Measurements from ENCODE around the gene ICE1. TPM values are rescaled to one million over a fixed set of nuclear protein-coding genes. Genes with fewer than 3 reads are reported as not detected.

ICE1 gene
- polyA plus RNA-seq, 1 donor (not counting 4 experiments of a cell fraction or from before 2014, with no cell fraction given): 18.4 TPM

DNA sequence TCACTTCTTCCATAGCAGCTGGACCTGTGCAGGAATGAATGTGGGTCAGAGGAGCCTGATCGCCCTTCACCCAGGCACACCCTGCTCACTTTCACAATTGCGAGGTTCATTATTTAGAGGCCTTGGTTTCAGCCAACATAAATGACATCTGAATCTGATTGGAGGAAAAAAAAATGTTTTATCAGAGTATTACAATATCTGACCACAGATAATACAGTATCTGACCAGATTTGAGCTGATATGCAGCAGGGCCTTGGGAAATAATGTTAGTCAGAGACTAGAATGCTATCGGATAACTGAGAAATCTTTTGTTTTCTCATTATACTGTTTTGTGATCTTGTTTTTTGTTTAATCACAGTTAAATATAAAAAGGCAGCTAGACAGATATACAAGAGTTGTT, 7.7 kb downstream of the ICE1 start:
- H3K4me2 ChIP-seq (ENCODE audit: control insufficient read depth, extremely low read depth, insufficient read depth, low read depth, low read length): no peak overlapping the region
- no peaks in the 10 kb centered on the region for H3K9me3 ChIP-seq (ENCODE audit: control insufficient read depth, low read depth, low read length)
- H3K9me1 ChIP-seq (ENCODE audit: control insufficient read depth, extremely low read depth, insufficient read depth, low read length): no peaks in the 10 kb centered on the region
- H3K9ac ChIP-seq (ENCODE audit: control insufficient read depth, extremely low read depth, insufficient read depth, low read length): no peak overlapping the region
- no peak overlapping the region for H2AFZ ChIP-seq (ENCODE audit: control insufficient read depth, low read length)
- FAIRE-seq: no peak
- H3K79me2 ChIP-seq (ENCODE audit: control insufficient read depth, insufficient read depth, low read length): peaks cover 98% of the 10 kb centered on the region
- H3K27me3 ChIP-seq (ENCODE audit: control insufficient read depth, extremely low read depth, insufficient read depth, low read length): no peaks in the 10 kb centered on the region
- no peak overlapping the region for H3K4me3 ChIP-seq (ENCODE audit: control insufficient read depth in 2 of 3, extremely low read depth in 1 of 3, insufficient read depth in 2 of 3, low read depth in 1 of 3, low read length in 3 of 3)
- H3K36me3 ChIP-seq (ENCODE audit: control insufficient read depth in 2 of 2, extremely low read depth in 1 of 2, insufficient read depth in 2 of 2, low read length in 2 of 2): no peaks in the 10 kb centered on the region
- no peak for DNase-seq (ENCODE audit: low read depth, low spot score)
- no peak overlapping the region for H3K27ac ChIP-seq (ENCODE audit: control insufficient read depth, insufficient read depth, low read length)
- TF ChIP-seq, protein P1, sequence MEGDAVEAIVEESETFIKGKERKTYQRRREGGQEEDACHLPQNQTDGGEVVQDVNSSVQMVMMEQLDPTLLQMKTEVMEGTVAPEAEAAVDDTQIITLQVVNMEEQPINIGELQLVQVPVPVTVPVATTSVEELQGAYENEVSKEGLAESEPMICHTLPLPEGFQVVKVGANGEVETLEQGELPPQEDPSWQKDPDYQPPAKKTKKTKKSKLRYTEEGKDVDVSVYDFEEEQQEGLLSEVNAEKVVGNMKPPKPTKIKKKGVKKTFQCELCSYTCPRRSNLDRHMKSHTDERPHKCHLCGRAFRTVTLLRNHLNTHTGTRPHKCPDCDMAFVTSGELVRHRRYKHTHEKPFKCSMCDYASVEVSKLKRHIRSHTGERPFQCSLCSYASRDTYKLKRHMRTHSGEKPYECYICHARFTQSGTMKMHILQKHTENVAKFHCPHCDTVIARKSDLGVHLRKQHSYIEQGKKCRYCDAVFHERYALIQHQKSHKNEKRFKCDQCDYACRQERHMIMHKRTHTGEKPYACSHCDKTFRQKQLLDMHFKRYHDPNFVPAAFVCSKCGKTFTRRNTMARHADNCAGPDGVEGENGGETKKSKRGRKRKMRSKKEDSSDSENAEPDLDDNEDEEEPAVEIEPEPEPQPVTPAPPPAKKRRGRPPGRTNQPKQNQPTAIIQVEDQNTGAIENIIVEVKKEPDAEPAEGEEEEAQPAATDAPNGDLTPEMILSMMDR (optimal IDR thresholded peaks at IDR 0.05 in 1 of 3, IDR thresholded peaks at IDR 0.05 in 1 of 3, conservative IDR thresholded peaks at IDR 0.05 in 1 of 3; ENCODE audit: extremely low read depth in 1 of 3, insufficient read depth in 2 of 3, low read length in 3 of 3): no peak
- no peak for TF ChIP-seq EZH2 (IDR thresholded peaks at IDR 0.05; ENCODE audit: low read length)
- dilution Hi-C loops (cut with MboI; ENCODE audit: extremely low pct_ligation_motif_present, low sequenced_read_pairs): no loop called here
- peaks cover 2% of the 10 kb centered on the region for H4K20me1 ChIP-seq (ENCODE audit: control insufficient read depth, extremely low read depth, insufficient read depth, low read length)
- H3K4me1 ChIP-seq (ENCODE audit: control insufficient read depth, extremely low read depth, insufficient read depth, low read length): peaks cover 6% of the 10 kb centered on the region

- Histone ChIP-seq H3K9me3 (ENCODE audit: control insufficient read depth, low read depth, low read length) (no peaks in the 10 kb centered on the region), H3K4me1 (ENCODE audit: control insufficient read depth, extremely low read depth, insufficient read depth, low read length) (peaks cover 6% of the 10 kb centered on the region), H3K27ac (ENCODE audit: control insufficient read depth, insufficient read depth, low read length) (no peak overlapping the region), H3K79me2 (ENCODE audit: control insufficient read depth, insufficient read depth, low read length) (peaks cover 92% of the 10 kb centered on the region), H3K36me3 (ENCODE audit: control insufficient read depth in 2 of 2, extremely low read depth in 1 of 2, insufficient read depth in 2 of 2, low read length in 2 of 2) (no peaks in the 10 kb centered on the region), H3K27me3 (ENCODE audit: control insufficient read depth, extremely low read depth, insufficient read depth, low read length) (no peaks in the 10 kb centered on the region), H3K4me2 (ENCODE audit: control insufficient read depth, extremely low read depth, insufficient read depth, low read depth, low read length) (peak overlapping the region; percentile 6), H3K4me3 (ENCODE audit: control insufficient read depth in 2 of 3, extremely low read depth in 1 of 3, insufficient read depth in 2 of 3, low read depth in 1 of 3, low read length in 3 of 3) (no peak overlapping the region), H4K20me1 (ENCODE audit: control insufficient read depth, extremely low read depth, insufficient read depth, low read length) (peaks cover 2% of the 10 kb centered on the region), H3K9ac (ENCODE audit: control insufficient read depth, extremely low read depth, insufficient read depth, low read length) (no peak overlapping the region), H3K9me1 (ENCODE audit: control insufficient read depth, extremely low read depth, insufficient read depth, low read length) (no peaks in the 10 kb centered on the region), H2AFZ (ENCODE audit: control insufficient read depth, low read length) (no peak overlapping the region)
- FAIRE-seq (peak; percentile 76), DNase-seq (ENCODE audit: low read depth, low spot score) (no peak)
- no peak for TF ChIP-seq EZH2 (IDR thresholded peaks at IDR 0.05; ENCODE audit: low read length)
- TF ChIP-seq, protein P1 (optimal IDR thresholded peaks at IDR 0.05 in 1 of 3, IDR thresholded peaks at IDR 0.05 in 1 of 3, conservative IDR thresholded peaks at IDR 0.05 in 1 of 3; ENCODE audit: extremely low read depth in 1 of 3, insufficient read depth in 2 of 3, low read length in 3 of 3): no peak
- dilution Hi-C loops (cut with MboI; ENCODE audit: extremely low pct_ligation_motif_present, low sequenced_read_pairs): no loop called here
These were observed 9.7 kb downstream of the ICE1 start for GRCh38 chr5:5432020-5432707.
